ENCODE data around the gene MAP10.

DNA sequence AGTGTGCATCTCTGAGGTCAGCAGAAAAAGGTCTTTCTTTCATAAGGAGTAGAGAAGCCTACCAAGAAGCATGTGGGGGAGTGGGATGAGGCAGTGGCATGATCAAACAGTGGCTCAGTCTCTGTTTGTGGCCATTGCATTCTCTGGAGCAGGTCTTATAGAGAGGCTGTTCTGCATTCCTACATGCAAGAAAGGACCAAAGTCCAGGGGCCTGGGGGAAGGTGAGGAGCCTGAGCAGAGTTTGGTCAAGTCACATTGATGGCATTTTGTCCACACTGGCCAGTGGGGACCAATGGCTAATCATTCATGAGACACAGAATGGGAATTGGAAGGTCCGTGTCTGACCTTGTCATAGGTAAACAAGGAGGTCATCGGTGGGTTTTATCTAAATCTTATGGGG is 25.4 kb downstream of the MAP10 start:
- no peak for TF ChIP-seq TAF1 (IDR thresholded peaks at IDR 0.05; ENCODE audit: borderline replicate concordance, insufficient read depth, low read length)
- TF ChIP-seq POLR2AphosphoS5 (IDR thresholded peaks at IDR 0.05; ENCODE audit: low read depth, low read length) = no peak
- TF ChIP-seq, protein P1, sequence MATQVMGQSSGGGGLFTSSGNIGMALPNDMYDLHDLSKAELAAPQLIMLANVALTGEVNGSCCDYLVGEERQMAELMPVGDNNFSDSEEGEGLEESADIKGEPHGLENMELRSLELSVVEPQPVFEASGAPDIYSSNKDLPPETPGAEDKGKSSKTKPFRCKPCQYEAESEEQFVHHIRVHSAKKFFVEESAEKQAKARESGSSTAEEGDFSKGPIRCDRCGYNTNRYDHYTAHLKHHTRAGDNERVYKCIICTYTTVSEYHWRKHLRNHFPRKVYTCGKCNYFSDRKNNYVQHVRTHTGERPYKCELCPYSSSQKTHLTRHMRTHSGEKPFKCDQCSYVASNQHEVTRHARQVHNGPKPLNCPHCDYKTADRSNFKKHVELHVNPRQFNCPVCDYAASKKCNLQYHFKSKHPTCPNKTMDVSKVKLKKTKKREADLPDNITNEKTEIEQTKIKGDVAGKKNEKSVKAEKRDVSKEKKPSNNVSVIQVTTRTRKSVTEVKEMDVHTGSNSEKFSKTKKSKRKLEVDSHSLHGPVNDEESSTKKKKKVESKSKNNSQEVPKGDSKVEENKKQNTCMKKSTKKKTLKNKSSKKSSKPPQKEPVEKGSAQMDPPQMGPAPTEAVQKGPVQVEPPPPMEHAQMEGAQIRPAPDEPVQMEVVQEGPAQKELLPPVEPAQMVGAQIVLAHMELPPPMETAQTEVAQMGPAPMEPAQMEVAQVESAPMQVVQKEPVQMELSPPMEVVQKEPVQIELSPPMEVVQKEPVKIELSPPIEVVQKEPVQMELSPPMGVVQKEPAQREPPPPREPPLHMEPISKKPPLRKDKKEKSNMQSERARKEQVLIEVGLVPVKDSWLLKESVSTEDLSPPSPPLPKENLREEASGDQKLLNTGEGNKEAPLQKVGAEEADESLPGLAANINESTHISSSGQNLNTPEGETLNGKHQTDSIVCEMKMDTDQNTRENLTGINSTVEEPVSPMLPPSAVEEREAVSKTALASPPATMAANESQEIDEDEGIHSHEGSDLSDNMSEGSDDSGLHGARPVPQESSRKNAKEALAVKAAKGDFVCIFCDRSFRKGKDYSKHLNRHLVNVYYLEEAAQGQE (IDR thresholded peaks at IDR 0.05; ENCODE audit: insufficient read depth in 1 of 2, low read depth in 2 of 2, low read length in 2 of 2) = no peak
- no peak for TF ChIP-seq SIN3A (IDR thresholded peaks at IDR 0.05; ENCODE audit: borderline replicate concordance, insufficient read depth, low read length)

Data from PFSK-1 (cell line).